OCI-LY3 (cell line): ENCODE results near the gene CMIP.
A peak's percentile ranks its signal among the peaks of the same experiment; 100 is the strongest.

Source experiments
- EZH2phosphoT487 ChIP-seq: fragments of 200-600 bp; shearing (Covaris generic); IDR thresholded peaks from 2 replicates; pipeline ENCODE4 v1.6.1; 2018; ENCODE audit warnings: antibody characterized with exemption, mixed run types, low read depth
- TF ChIP-seq, protein P1 (sequence below): fragments of 200-600, 300-600 bp; sonication (generic); IDR thresholded peaks from 2 replicates; pipeline ENCODE4 v1.5.1; 2014; ENCODE audit warnings: antibody characterized with exemption, low read length, low read depth

GRCh38 chr16:81585785-81586184 lies 141.2 kb downstream of the CMIP start:
- TF ChIP-seq, protein P1, sequence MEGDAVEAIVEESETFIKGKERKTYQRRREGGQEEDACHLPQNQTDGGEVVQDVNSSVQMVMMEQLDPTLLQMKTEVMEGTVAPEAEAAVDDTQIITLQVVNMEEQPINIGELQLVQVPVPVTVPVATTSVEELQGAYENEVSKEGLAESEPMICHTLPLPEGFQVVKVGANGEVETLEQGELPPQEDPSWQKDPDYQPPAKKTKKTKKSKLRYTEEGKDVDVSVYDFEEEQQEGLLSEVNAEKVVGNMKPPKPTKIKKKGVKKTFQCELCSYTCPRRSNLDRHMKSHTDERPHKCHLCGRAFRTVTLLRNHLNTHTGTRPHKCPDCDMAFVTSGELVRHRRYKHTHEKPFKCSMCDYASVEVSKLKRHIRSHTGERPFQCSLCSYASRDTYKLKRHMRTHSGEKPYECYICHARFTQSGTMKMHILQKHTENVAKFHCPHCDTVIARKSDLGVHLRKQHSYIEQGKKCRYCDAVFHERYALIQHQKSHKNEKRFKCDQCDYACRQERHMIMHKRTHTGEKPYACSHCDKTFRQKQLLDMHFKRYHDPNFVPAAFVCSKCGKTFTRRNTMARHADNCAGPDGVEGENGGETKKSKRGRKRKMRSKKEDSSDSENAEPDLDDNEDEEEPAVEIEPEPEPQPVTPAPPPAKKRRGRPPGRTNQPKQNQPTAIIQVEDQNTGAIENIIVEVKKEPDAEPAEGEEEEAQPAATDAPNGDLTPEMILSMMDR = peak; percentile 32; the same call in 1 of the 2 replicates
- no peak for TF ChIP-seq EZH2phosphoT487
